Stomach smooth muscle (tissue), 2 donors: ENCODE results near the gene CSPG4.
"Not testable (repeated sequence)": the region's sequence is repeated elsewhere in the genome, so short reads cannot be mapped to it uniquely, and the experiment has no call there.

Experiments
- H3K27ac ChIP-seq: one replicate; pipeline ENCODE4 v1.7.0; 2013; ENCODE audit warnings: mild to moderate bottlenecking, low read length, inconsistent platforms
- H3K27me3 ChIP-seq, 2 donors: one replicate each; pipeline ENCODE4 v1.7.0; 2013; ENCODE audit warnings: low read length in 2 of 2; ENCODE audit not compliant: insufficient read depth in 2 of 2, control insufficient read depth in 1 of 2
- H3K36me3 ChIP-seq, 2 donors: one replicate each; pipeline ENCODE4 v1.7.0; 2013; ENCODE audit warnings: low read length in 2 of 2; ENCODE audit not compliant: control insufficient read depth in 2 of 2, insufficient read depth in 2 of 2
- H3K4me1 ChIP-seq: one replicate; pipeline ENCODE4 v1.7.0; 2013; ENCODE audit warnings: low read length; ENCODE audit not compliant: control insufficient read depth, insufficient read depth
- H3K4me3 ChIP-seq, 2 donors: one replicate each; pipeline ENCODE4 v1.7.0; 2013; ENCODE audit warnings: low read length in 2 of 2
- H3K9ac ChIP-seq, 2 donors: one replicate each; pipeline ENCODE4 v1.7.0; 2013; ENCODE audit warnings: low read length in 2 of 2, mild to moderate bottlenecking in 1 of 2
- H3K9me3 ChIP-seq, 2 donors: one replicate each; pipeline ENCODE4 v1.7.0; 2013; ENCODE audit warnings: low read length in 2 of 2; ENCODE audit not compliant: control insufficient read depth in 2 of 2
- donor health status: healthy.
- donor health status: Pancreatic carcinoma.

Gene CSPG4

DNA sequence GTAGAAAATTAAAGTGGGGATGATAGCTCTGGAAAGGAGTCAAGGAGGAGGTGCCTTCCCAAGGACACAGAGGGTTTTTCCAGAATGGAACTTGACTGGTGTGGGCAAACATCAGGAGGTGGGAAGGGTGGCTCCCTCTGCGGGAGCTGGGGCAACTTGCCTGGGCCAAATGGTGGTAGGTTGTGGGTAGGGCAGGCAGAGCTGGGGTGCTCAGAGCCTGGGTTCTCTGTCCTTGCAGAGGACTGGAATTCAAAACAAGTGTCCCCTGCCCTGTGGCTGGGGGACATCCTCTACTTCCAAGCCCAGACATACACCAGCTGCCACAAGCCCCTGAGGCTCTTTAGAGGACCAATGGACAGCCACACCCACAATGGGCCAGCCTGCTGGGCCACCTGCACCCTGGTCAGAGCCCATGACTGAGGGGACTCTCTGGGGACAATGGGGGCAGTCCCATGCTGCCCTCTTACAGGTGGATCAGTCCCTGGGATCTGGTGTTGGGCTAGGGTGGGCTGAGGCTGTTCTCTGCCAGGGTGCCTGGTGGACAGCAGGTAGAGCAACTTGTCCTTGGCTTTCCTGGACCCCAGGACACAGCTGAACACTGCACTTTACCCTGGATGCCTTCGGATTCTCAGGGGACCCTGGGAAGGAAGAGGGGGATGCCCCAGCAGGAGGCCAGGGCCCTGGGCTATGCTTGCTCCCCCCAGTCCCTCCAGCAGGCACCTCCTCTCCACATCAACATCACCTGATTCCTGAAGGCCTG lies 38.6 kb upstream of the CSPG4 start:
- Histone ChIP-seq H3K4me1 (no peaks in the 10 kb centered on the region), H3K27me3 (no peaks in the 10 kb centered on the region), H3K36me3 (no peaks in the 10 kb centered on the region), H3K9me3 (no peaks in the 10 kb centered on the region), H3K9ac (no peak overlapping the region), H3K27ac (no peak overlapping the region), H3K4me3 (no peak overlapping the region)

DNA sequence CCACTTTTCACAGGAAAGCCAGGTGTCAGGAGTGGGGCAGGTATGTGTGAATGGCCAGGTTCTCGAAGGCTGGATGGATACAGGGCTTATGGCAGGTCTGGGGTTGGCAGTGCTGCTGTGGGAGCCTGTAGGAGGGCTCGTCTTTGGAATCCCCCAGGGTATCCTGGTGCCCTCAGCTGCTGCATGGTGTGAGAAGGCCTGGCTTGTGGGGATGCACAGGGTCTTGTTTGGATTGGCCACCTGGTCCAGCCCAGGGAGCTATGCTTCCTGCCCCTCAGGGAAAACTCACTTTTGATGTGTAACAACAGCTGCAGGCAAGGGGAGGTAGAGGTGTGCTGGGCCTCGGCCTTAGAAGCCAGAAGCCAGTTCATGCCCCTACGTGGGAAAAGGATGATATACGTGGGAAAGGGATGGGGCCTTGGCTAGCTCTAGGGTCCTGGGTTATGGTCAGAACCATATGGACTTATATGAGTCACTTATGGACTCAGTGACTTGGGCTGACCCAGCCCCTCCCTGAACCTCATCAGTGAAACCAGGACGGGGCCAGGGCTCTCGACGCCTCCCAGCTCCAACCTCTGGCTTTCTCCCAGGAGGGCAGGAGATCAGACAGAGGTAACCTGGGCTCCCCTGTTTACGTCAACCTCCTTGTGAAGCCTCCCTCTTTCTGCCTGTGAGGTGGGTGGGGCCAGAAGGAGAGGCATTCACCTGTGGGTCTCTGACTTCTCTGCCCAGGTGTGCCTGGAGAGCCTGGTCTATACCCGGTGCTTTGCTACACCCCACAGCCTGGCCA lies 37.8 kb upstream of the CSPG4 start:
- no peaks in the 10 kb centered on the region for H3K27me3 ChIP-seq
- no peaks in the 10 kb centered on the region for H3K4me1 ChIP-seq
- H3K27ac ChIP-seq: no peak overlapping the region
- no peaks in the 10 kb centered on the region for H3K36me3 ChIP-seq
- H3K4me3 ChIP-seq: no peak overlapping the region
- no peak overlapping the region for H3K9ac ChIP-seq
- no peaks in the 10 kb centered on the region for H3K9me3 ChIP-seq

GRCh38 chr15:75749820-75750219 lies 37.2 kb upstream of the CSPG4 start:
- Histone ChIP-seq H3K27me3 (no peaks in the 10 kb centered on the region), H3K9me3 (no peaks in the 10 kb centered on the region), H3K9ac (no peak overlapping the region)

DNA sequence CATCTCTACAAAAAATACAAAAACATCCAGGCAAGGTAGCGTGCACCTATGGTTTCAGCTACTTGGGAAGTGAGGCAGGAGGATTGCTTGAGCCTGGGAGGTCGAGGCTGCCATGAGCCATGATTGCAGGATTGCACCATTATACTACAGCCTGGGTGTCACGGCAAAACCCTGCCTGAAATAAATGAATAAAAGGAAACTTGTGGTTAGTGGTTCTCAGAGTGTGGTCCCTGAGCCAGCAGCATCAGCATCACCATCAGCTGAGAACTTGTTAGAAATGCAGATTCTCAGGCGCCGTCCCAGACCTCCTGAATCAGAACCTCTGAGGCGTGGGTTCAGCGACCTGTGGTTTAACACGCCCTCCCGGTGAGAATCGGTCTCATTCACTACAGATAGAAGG lies 36.2 kb upstream of the CSPG4 start:
- not testable (repeated sequence) for H3K4me3 ChIP-seq, H3K27me3 ChIP-seq, H3K27ac ChIP-seq, H3K9me3 ChIP-seq, H3K4me1 ChIP-seq, H3K9ac ChIP-seq, H3K36me3 ChIP-seq

More at GRCh38 chr15:75749820-75750219, 37.2 kb upstream of the CSPG4 start:
- no peaks in the 10 kb centered on the region for H3K4me1 ChIP-seq
- no peak overlapping the region for H3K27ac ChIP-seq
- H3K4me3 ChIP-seq: no peak overlapping the region
- H3K36me3 ChIP-seq: no peaks in the 10 kb centered on the region

- H3K4me3 ChIP-seq, H3K9me3 ChIP-seq, H3K4me1 ChIP-seq, H3K36me3 ChIP-seq, H3K27ac ChIP-seq, H3K27me3 ChIP-seq, H3K9ac ChIP-seq: not testable (repeated sequence)
Observed at GRCh38 chr15:75747121-75747520, 34.5 kb upstream of the CSPG4 start.

DNA sequence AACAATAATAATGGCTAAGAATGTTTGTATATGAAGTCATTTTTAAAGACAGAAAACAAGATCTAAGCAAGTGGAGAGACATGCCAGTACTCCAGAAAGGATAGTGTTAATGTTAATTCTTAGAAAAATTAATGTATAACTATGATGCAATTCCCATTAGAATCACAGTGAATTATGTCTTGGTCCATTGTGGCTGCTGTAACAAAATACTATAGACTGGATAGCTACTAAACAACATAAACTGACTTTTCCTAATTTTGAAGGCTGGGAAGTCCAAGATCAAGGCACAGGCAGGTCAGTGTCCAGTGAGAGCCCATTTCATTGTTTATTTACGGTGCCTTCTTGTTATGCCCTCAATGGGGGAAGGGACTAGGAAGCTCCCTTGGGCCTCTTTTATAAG lies 32.7 kb upstream of the CSPG4 start:
- Histone ChIP-seq H3K27me3 (no peaks in the 10 kb centered on the region), H3K9me3 (no peaks in the 10 kb centered on the region), H3K36me3 (no peaks in the 10 kb centered on the region), H3K27ac (no peak overlapping the region), H3K4me3 (no peak overlapping the region), H3K4me1 (no peaks in the 10 kb centered on the region), H3K9ac (no peak overlapping the region)

- not testable (repeated sequence) for H3K27me3 ChIP-seq, H3K4me3 ChIP-seq, H3K36me3 ChIP-seq, H3K9me3 ChIP-seq, H3K4me1 ChIP-seq, H3K9ac ChIP-seq, H3K27ac ChIP-seq
Observed at GRCh38 chr15:75742346-75742745, 29.7 kb upstream of the CSPG4 start.

GRCh38 chr15:75739791-75740190 lies 27.1 kb upstream of the CSPG4 start:
- H3K4me3 ChIP-seq: no peak overlapping the region
- H3K4me1 ChIP-seq: peaks cover 8% of the 10 kb centered on the region
- H3K9me3 ChIP-seq: no peaks in the 10 kb centered on the region
- no peak overlapping the region for H3K9ac ChIP-seq
- H3K36me3 ChIP-seq: no peaks in the 10 kb centered on the region
- no peak overlapping the region for H3K27ac ChIP-seq
- no peaks in the 10 kb centered on the region for H3K27me3 ChIP-seq

- Histone ChIP-seq H3K27ac (no peak overlapping the region), H3K4me1 (peaks cover 8% of the 10 kb centered on the region)
Observed at GRCh38 chr15:75738647-75739325, 26.1 kb upstream of the CSPG4 start.

DNA sequence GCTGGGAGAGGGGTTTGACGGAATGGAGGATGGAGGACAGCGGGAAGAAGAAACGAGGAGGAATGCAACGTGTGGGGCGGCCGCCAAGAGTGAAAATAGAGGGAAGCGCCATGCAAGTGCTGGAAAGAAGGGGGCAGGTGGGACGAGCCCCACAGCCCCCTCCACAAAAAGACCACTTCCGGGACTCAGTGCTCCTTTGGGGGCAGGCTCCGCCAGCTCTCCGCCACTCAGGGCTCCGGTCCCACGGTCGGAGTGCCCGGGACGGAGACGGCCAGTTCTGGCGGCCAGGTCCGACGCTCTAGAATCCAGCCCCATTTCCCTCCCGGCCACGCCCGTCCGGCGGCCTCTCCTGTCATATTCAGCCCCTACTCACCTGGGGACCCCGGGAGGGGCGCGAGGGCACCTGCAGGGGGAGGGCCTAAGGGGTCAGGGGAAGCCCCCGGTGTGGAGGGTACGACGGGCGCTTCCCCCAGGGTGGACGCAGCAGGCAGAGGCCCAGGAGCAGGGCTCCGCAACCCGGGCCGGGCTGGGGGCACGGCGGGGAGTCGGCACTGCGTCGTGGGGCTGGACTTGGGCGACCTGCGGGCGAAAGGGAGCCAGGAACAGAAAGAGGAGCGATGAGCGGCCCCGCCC lies 25.5 kb upstream of the CSPG4 start:
- Histone ChIP-seq H3K27me3 (no peaks in the 10 kb centered on the region), H3K9me3 (no peaks in the 10 kb centered on the region), H3K27ac (peak overlapping the region; percentile 11), H3K36me3 (no peaks in the 10 kb centered on the region), H3K4me1 (peaks cover 8% of the 10 kb centered on the region), H3K4me3 (peak overlapping the region; percentile 83 to 86), H3K9ac (peak overlapping the region; percentile 66 to 75)

More at GRCh38 chr15:75738647-75739325, 26.1 kb upstream of the CSPG4 start:
- Histone ChIP-seq H3K4me3 (peak overlapping the region; percentile 83 to 86), H3K9ac (peak overlapping the region; percentile 51 to 65), H3K36me3 (no peaks in the 10 kb centered on the region), H3K27me3 (no peaks in the 10 kb centered on the region), H3K9me3 (no peaks in the 10 kb centered on the region)
